Calu3 (cell line): ENCODE results near the gene NAT8. TPM values are rescaled to one million over a fixed set of nuclear protein-coding genes. Genes with fewer than 3 reads are reported as not detected.
"Not testable (repeated sequence)": the region's sequence is repeated elsewhere in the genome, so short reads cannot be mapped to it uniquely, and the experiment has no call there.

Experiments
- BruUV-seq: library from RNA; stranded (reverse); fragments of 400-500 nt; replicated peaks from 2 replicates; lab custom pipeline; 2021; lab: Mats Ljungman, UMichigan
- CTCF ChIA-PET: fragments of 300-600 bp; sonication (Branson Sonifier 250); formaldehyde crosslinking; loops from one replicate; lab custom pipeline; 2022; ENCODE audit warnings: antibody characterized with exemption; lab: Charles Lee
- DNase-seq: peaks from one replicate; pipeline ENCODE4 v3.0.0; 2022
- H3K27ac Mint-ChIP-seq: one replicate; pipeline ENCODE4 v1.8.0; 2022; ENCODE audit warnings: mixed read lengths; ENCODE audit not compliant: unreplicated experiment
- H3K27me3 Mint-ChIP-seq: one replicate; pipeline ENCODE4 v1.8.0; 2022; ENCODE audit warnings: mixed read lengths; ENCODE audit not compliant: unreplicated experiment
- H3K36me3 Mint-ChIP-seq: one replicate; pipeline ENCODE4 v1.8.0; 2022; ENCODE audit warnings: mild to moderate bottlenecking, moderate library complexity, mixed read lengths; ENCODE audit not compliant: insufficient read depth, unreplicated experiment
- H3K4me1 Mint-ChIP-seq: one replicate; pipeline ENCODE4 v1.8.0; 2022; ENCODE audit warnings: mild to moderate bottlenecking, low read depth, mixed read lengths; ENCODE audit not compliant: unreplicated experiment
- H3K4me3 Mint-ChIP-seq: one replicate; pipeline ENCODE4 v1.8.0; 2022; ENCODE audit warnings: mild to moderate bottlenecking, low read depth, moderate library complexity, mixed read lengths; ENCODE audit not compliant: unreplicated experiment
- H3K9me3 Mint-ChIP-seq: one replicate; pipeline ENCODE4 v1.8.0; 2022; ENCODE audit warnings: low read depth, mixed read lengths; ENCODE audit not compliant: unreplicated experiment
- intact Hi-C: fragments of 100-400 bp; cut with micrococcal nuclease; formaldehyde crosslinking; loops from one replicate; pipeline ENCODE4 v1.10.0; 2022; ENCODE audit not compliant: unreplicated experiment
- total RNA-seq: library from RNA; stranded (reverse); gene quantifications from 2 replicates; pipeline ENCODE4 v1.2.3, GENCODE V29; 2022
- TF ChIP-seq, protein P1 (sequence below): fragments of 200-600 bp; IDR thresholded peaks from one replicate; pipeline ENCODE4 v1.8.0; 2022; ENCODE audit warnings: antibody characterized with exemption; ENCODE audit not compliant: unreplicated experiment

The NAT8 gene
- total RNA-seq, 1 experiment from 2014 or later: not detected

DNA sequence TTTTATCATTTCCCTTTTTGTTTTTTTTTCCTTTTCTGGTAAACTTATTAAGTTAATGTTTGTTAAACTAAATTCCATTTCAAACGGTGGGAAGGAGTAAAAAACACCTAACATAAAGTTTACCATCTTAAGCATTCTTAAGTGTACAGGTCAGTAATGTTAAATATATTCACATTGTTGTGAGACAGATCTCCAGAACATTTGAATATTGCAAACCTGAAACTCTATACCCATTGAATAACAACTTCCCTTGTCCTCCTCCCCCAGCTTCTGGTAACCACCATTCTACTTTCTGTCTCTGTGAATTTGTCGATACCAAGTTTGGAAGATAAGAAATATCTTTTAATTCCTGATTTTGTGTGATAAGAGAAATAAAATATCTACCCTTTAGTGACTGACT is 12.0 kb upstream of the NAT8 start:
- H3K36me3 Mint-ChIP-seq: no peaks in the 10 kb centered on the region

GRCh38 chr2:73652348-73652747 is 10.1 kb upstream of the NAT8 start:
- H3K4me1 Mint-ChIP-seq: peaks cover 9% of the 10 kb centered on the region
- TF ChIP-seq, protein P1, sequence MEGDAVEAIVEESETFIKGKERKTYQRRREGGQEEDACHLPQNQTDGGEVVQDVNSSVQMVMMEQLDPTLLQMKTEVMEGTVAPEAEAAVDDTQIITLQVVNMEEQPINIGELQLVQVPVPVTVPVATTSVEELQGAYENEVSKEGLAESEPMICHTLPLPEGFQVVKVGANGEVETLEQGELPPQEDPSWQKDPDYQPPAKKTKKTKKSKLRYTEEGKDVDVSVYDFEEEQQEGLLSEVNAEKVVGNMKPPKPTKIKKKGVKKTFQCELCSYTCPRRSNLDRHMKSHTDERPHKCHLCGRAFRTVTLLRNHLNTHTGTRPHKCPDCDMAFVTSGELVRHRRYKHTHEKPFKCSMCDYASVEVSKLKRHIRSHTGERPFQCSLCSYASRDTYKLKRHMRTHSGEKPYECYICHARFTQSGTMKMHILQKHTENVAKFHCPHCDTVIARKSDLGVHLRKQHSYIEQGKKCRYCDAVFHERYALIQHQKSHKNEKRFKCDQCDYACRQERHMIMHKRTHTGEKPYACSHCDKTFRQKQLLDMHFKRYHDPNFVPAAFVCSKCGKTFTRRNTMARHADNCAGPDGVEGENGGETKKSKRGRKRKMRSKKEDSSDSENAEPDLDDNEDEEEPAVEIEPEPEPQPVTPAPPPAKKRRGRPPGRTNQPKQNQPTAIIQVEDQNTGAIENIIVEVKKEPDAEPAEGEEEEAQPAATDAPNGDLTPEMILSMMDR: no peak
- intact Hi-C loops: no loop called here
- H3K4me3 Mint-ChIP-seq: no peak overlapping the region
- H3K27ac Mint-ChIP-seq: no peak overlapping the region
- BruUV-seq: no TSS peak
- CTCF ChIA-PET: no interaction called here
- DNase-seq: no peak
- H3K9me3 Mint-ChIP-seq: no peaks in the 10 kb centered on the region
- H3K27me3 Mint-ChIP-seq: no peaks in the 10 kb centered on the region
- H3K36me3 Mint-ChIP-seq: no peaks in the 10 kb centered on the region

More for the DNA sequence above, 12.0 kb upstream of the NAT8 start:
- intact Hi-C loops: no loop called here
- Mint-ChIP-seq H3K27me3 (no peaks in the 10 kb centered on the region), H3K4me3 (no peak overlapping the region), H3K9me3 (peaks cover 2% of the 10 kb centered on the region), H3K4me1 (peaks cover 9% of the 10 kb centered on the region), H3K27ac (no peak overlapping the region)
- CTCF ChIA-PET: no interaction called here
- DNase-seq: no peak
- BruUV-seq: no TSS peak
- TF ChIP-seq, protein P1: no peak

DNA sequence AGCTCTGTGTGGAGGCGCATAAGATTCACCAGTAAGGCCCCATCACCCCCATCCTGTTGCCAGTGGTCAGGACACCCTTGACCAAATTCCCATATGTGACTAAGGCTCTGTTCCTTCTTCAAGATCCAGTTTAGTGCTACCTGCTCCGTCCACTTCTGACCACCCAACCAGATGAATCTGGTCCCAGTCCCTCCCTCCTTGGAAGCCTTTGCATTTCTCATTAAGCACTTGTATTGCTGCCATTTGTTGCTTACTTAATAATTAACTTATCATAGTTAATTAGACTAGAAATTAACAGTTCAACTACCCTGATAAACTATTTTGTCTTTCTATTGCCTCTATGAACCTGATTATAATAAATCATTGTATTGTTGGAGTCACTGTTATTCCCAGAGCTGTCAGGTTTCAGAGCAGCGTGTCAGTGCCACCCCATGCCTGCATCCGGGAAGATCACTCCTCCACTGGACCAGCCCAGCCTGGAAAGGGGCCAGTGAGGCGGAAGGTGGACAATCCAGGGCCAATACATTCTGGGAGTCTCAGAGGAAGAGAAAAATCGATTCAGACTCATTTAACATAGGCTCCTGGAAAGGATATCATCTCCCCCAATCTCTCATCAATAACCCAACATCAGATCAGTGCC is 9.5 kb upstream of the NAT8 start:
- CTCF ChIA-PET: no interaction called here
- Mint-ChIP-seq H3K4me3 (no peak overlapping the region), H3K4me1 (peaks cover 9% of the 10 kb centered on the region), H3K27me3 (no peaks in the 10 kb centered on the region), H3K36me3 (no peaks in the 10 kb centered on the region), H3K27ac (no peak overlapping the region), H3K9me3 (no peaks in the 10 kb centered on the region)
- no peak for DNase-seq
- intact Hi-C loops: no loop called here
- no TSS peak for BruUV-seq
- TF ChIP-seq, protein P1: no peak

- H3K27me3 Mint-ChIP-seq, DNase-seq, CTCF ChIA-PET, H3K27ac Mint-ChIP-seq, BruUV-seq, H3K36me3 Mint-ChIP-seq, H3K4me3 Mint-ChIP-seq, intact Hi-C loops, H3K9me3 Mint-ChIP-seq: not testable (repeated sequence)
- H3K4me1 Mint-ChIP-seq: peaks cover 14% of the 10 kb centered on the region
Observed at GRCh38 chr2:73647690-73648089, 5.5 kb upstream of the NAT8 start.

- TF ChIP-seq, protein P1: no peak
- H3K4me3 Mint-ChIP-seq: no peak overlapping the region
- intact Hi-C loops: no loop called here
- H3K9me3 Mint-ChIP-seq: peaks cover 3% of the 10 kb centered on the region
- no peak overlapping the region for H3K27ac Mint-ChIP-seq
- no peaks in the 10 kb centered on the region for H3K36me3 Mint-ChIP-seq
- CTCF ChIA-PET: no interaction called here
- DNase-seq: no peak
- peaks cover 20% of the 10 kb centered on the region for H3K4me1 Mint-ChIP-seq
- no TSS peak for BruUV-seq
- peaks cover 9% of the 10 kb centered on the region for H3K27me3 Mint-ChIP-seq
Observed at GRCh38 chr2:73641767-73642062, 507 bp downstream of the NAT8 start.
